HCT116 (cell line): ENCODE results near the gene SULT2B1. TPM values are rescaled to one million over a fixed set of nuclear protein-coding genes. Genes with fewer than 3 reads are reported as not detected.

Experiments used
- ATAC-seq: fragments of 200-7000 bp; cut with Tn5 transposase; 2 replicates; pipeline ENCODE4 v1.9.1; 2020; ENCODE audit warnings: mild to moderate bottlenecking, moderate library complexity
- BruUV-seq: library from RNA; stranded (reverse); fragments of 400-500 nt; replicated peaks from 2 replicates; lab custom pipeline; 2021; lab: Mats Ljungman, UMichigan
- CTCF ChIA-PET: fragments of 300-600 bp; sonication (Branson Sonifier 250); formaldehyde crosslinking; loops from one replicate; lab custom pipeline; 2021; ENCODE audit warnings: antibody characterized with exemption; lab: Charles Lee
- POLR2A ChIA-PET: fragments of 300-600, 350-600 bp; sonication (Branson Sonifier 250); formaldehyde crosslinking; loops from one replicate; lab custom pipeline; 2021; ENCODE audit warnings: antibody characterized with exemption; lab: Charles Lee
- RAD21 ChIA-PET, 2 experiments: fragments of 300-600 bp; sonication (Branson Sonifier 250); formaldehyde crosslinking; loops; one replicate each; lab custom pipeline; 2023; ENCODE audit warnings: low total read pairs in 2 of 2; ENCODE audit not compliant: uncharacterized antibody in 2 of 2, unreplicated experiment in 2 of 2, low non-redundant PET in 1 of 2; lab: Charles Lee
- DNase-seq: peaks from one replicate; pipeline ENCODE4 v3.0.0-alpha.2; 2010; ENCODE audit warnings: low read depth, low spot score
- H2AFZ ChIP-seq: fragments of 200-600 bp; shearing (Covaris generic), sonication (generic); 2 replicates; pipeline ENCODE4 v1.6.1; 2017; ENCODE audit warnings: low read depth, mixed run types, mixed read lengths, antibody characterized with exemption, low read length; ENCODE audit not compliant: poor library complexity, severe bottlenecking
- H3K27ac ChIP-seq: 2 replicates; pipeline ENCODE4 v1.5.1; 2012; ENCODE audit warnings: low read depth, low read length
- H3K27me3 ChIP-seq: fragments of 200-600 bp; sonication (generic); 2 replicates; pipeline ENCODE4 v1.6.1; 2016; ENCODE audit warnings: mixed run types, low read length, mixed read lengths; ENCODE audit not compliant: insufficient read depth
- H3K36me3 ChIP-seq, 2 experiments: fragments of 200-500 bp in 1 of 2; fragments of 200-600 bp in 1 of 2; sonication (Bioruptor generic) in 1 of 2; sonication (generic) in 1 of 2; 2 replicates each; pipeline versions ENCODE4 v1.5.1 to v1.6.1; 2014 to 2016; ENCODE audit warnings: low read length in 2 of 2, inconsistent platforms in 1 of 2, mixed read lengths in 1 of 2, mixed run types in 1 of 2; ENCODE audit not compliant: insufficient read depth in 2 of 2, control insufficient read depth in 1 of 2
- H3K4me1 ChIP-seq, 2 experiments: fragments of 200-600 bp in 1 of 2; sonication (generic) in 1 of 2; 2 replicates each; pipeline versions ENCODE4 v1.5.1 to v1.6.1; 2012 to 2017; ENCODE audit warnings: low read length in 2 of 2, inconsistent platforms in 1 of 2, mild to moderate bottlenecking in 1 of 2, mixed read lengths in 1 of 2, mixed run types in 1 of 2, moderate library complexity in 1 of 2; ENCODE audit not compliant: insufficient read depth in 2 of 2, control insufficient read depth in 1 of 2
- H3K4me2 ChIP-seq: fragments of 200-600 bp; sonication (generic); 2 replicates; pipeline ENCODE4 v1.6.1; 2017; ENCODE audit warnings: mixed run types, low read length, mixed read lengths
- H3K4me3 ChIP-seq, 2 experiments: fragments of 200-600 bp in 1 of 2; sonication (generic) in 1 of 2; replicated peaks in 1 of 2; 2 replicates each; pipeline ENCODE4 v1.5.1; 2011 to 2016; ENCODE audit warnings: low read length in 2 of 2, control low read depth in 1 of 2, low read depth in 1 of 2, mild to moderate bottlenecking in 1 of 2, mixed read lengths in 1 of 2, mixed run types in 1 of 2
- H3K79me2 ChIP-seq: fragments of 200-600 bp; sonication (generic); 2 replicates; pipeline ENCODE4 v1.6.1; 2017; ENCODE audit warnings: mild to moderate bottlenecking, mixed run types, low read length, moderate library complexity, mixed read lengths; ENCODE audit not compliant: insufficient read depth
- H3K9ac ChIP-seq: fragments of 200-600 bp; sonication (generic); 2 replicates; pipeline ENCODE4 v1.6.1; 2016; ENCODE audit warnings: low read length, mixed read lengths
- H3K9me2 ChIP-seq: fragments of 200-600 bp; sonication (generic), shearing (Covaris generic); 2 replicates; pipeline ENCODE4 v1.6.1; 2017; ENCODE audit warnings: mixed run types, mild to moderate bottlenecking, moderate library complexity; ENCODE audit not compliant: insufficient read depth
- H3K9me3 ChIP-seq, 2 experiments: fragments of 200-500 bp in 1 of 2; fragments of 200-600 bp in 1 of 2; sonication (Bioruptor generic) in 1 of 2; sonication (generic) in 1 of 2; 2 replicates each; pipeline ENCODE4 v1.6.1; 2014 to 2017; ENCODE audit warnings: low read length in 2 of 2, mixed read lengths in 2 of 2, inconsistent platforms in 1 of 2, low read depth in 1 of 2, mild to moderate bottlenecking in 1 of 2, mixed run types in 1 of 2, moderate library complexity in 1 of 2; ENCODE audit not compliant: control insufficient read depth in 1 of 2, insufficient read depth in 1 of 2
- H4K20me1 ChIP-seq: fragments of 200-600 bp; sonication (generic), shearing (Covaris generic); 2 replicates; pipeline ENCODE4 v1.6.1; 2017; ENCODE audit warnings: mixed run types, mild to moderate bottlenecking, moderate library complexity; ENCODE audit not compliant: insufficient read depth
- CEBPB ChIP-seq: IDR thresholded peaks from 2 replicates; pipeline ENCODE4 v1.6.1; 2012; ENCODE audit warnings: low read depth
- EZH2phosphoT487 ChIP-seq: fragments of 200-600 bp; IDR thresholded peaks from 2 replicates; pipeline ENCODE4 v1.6.1; 2018; ENCODE audit warnings: antibody characterized with exemption, borderline replicate concordance
- POLR2A ChIP-seq: IDR thresholded peaks from 2 replicates; pipeline ENCODE4 v1.7.0; 2011; ENCODE audit warnings: borderline replicate concordance; ENCODE audit not compliant: insufficient read depth, insufficient read length; ENCODE audit errors: extremely low read depth
- POLR2AphosphoS5 ChIP-seq: IDR thresholded peaks from 2 replicates; pipeline ENCODE4 v1.6.1; 2011; ENCODE audit warnings: mild to moderate bottlenecking, low read depth, low read length, moderate library complexity
- REST ChIP-seq: IDR thresholded peaks from 2 replicates; pipeline ENCODE4 v1.6.1; 2012; ENCODE audit warnings: low read depth
- SP1 ChIP-seq: IDR thresholded peaks from 2 replicates; pipeline ENCODE4 v1.6.1; 2012; ENCODE audit warnings: low read depth
- SRF ChIP-seq: IDR thresholded peaks from 2 replicates; pipeline ENCODE4 v1.6.1; 2012; ENCODE audit warnings: low read depth
- TCF7L2 ChIP-seq: IDR thresholded peaks from 2 replicates; pipeline ENCODE4 v1.7.0; 2011; ENCODE audit warnings: borderline replicate concordance, inconsistent platforms; ENCODE audit not compliant: insufficient read depth, insufficient read length; ENCODE audit errors: extremely low read depth
- YY1 ChIP-seq: IDR thresholded peaks from 2 replicates; pipeline ENCODE4 v1.6.1; 2011; ENCODE audit warnings: low read length, low read depth, moderate library complexity, mild to moderate bottlenecking; ENCODE audit not compliant: insufficient replicate concordance; ENCODE audit errors: extremely low read depth
- ZFX ChIP-seq: fragments of 450-650 bp; IDR thresholded peaks from 2 replicates; pipeline ENCODE4 v1.6.1; 2017
- intact Hi-C: fragments of 100-400 bp; cut with micrococcal nuclease; formaldehyde crosslinking; loops from 2 replicates; pipeline ENCODE4 v1.10.0; 2022
- total RNA-seq: library from RNA; stranded (reverse); gene quantifications from one replicate; pipeline ENCODE4 v1.2.1, GENCODE V29; 2021; ENCODE audit not compliant: unreplicated experiment
- TF ChIP-seq, protein P1 (sequence below): IDR thresholded peaks from 2 replicates; pipeline ENCODE4 v1.6.1; 2011; ENCODE audit warnings: mild to moderate bottlenecking, low read length, moderate library complexity; ENCODE audit not compliant: insufficient replicate concordance; ENCODE audit errors: extremely low read depth

Gene SULT2B1
- total RNA-seq, 1 experiment from 2014 or later = 4.8 TPM

DNA sequence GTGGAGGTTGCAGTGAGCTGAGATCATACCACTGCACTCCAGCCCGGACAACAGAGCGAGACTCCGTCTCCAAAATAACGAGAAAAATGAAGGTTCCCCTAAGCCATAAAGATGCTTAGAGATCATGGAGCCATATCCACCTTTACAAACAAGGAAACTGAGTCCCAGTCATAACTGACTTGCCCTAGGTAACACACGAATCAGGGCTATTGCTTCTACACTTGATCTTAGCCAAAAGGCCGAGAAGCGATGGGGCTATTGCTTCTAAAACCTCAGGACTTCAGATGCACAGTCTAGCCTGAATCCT is 82.0 kb downstream of the SULT2B1 start:
- no peak for DNase-seq
- POLR2A ChIA-PET = interaction anchor here (0.6 to 2.6 kb wide), 5 partner anchors 10 to 156 kb away, joined by 3 to 11 read pairs (median 4); partner anchors contain the start of genes CA11, RPL18 and SPHK2
- intact Hi-C loops = no loop called here
- Histone ChIP-seq H3K4me2 (peak overlapping the region; percentile 93), H3K27me3 (no peaks in the 10 kb centered on the region), H3K4me3 (peak overlapping the region; percentile 43 to 83), H2AFZ (no peak overlapping the region), H3K9me3 (no peaks in the 10 kb centered on the region), H3K9me2 (no peaks in the 10 kb centered on the region), H3K9ac (peak overlapping the region; percentile 96), H3K36me3 (peaks cover 2 to 13% of the 10 kb centered on the region in 2 experiments; a peak in 1 of 4 replicates), H3K79me2 (peaks cover 18% of the 10 kb centered on the region), H3K27ac (peak overlapping the region; percentile 95), H3K4me1 (peaks cover 44 to 85% of the 10 kb centered on the region in 2 experiments), H4K20me1 (no peaks in the 10 kb centered on the region)
- RAD21 ChIA-PET = interaction anchor here (0.9 to 1.0 kb wide), 2 partner anchors 10 to 15 kb away, joined by 3 read pairs; partner anchors contain the start of genes RPL18 (in 1 of the 2) and SPHK2 (in 1 of the 2)
- CTCF ChIA-PET = no interaction called here
- no TSS peak for BruUV-seq
- no peak for ATAC-seq
- TF ChIP-seq, protein P1, sequence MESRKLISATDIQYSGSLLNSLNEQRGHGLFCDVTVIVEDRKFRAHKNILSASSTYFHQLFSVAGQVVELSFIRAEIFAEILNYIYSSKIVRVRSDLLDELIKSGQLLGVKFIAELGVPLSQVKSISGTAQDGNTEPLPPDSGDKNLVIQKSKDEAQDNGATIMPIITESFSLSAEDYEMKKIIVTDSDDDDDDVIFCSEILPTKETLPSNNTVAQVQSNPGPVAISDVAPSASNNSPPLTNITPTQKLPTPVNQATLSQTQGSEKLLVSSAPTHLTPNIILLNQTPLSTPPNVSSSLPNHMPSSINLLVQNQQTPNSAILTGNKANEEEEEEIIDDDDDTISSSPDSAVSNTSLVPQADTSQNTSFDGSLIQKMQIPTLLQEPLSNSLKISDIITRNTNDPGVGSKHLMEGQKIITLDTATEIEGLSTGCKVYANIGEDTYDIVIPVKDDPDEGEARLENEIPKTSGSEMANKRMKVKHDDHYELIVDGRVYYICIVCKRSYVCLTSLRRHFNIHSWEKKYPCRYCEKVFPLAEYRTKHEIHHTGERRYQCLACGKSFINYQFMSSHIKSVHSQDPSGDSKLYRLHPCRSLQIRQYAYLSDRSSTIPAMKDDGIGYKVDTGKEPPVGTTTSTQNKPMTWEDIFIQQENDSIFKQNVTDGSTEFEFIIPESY = no peak

- Histone ChIP-seq H3K9me2 (no peaks in the 10 kb centered on the region), H4K20me1 (no peaks in the 10 kb centered on the region), H3K4me1 (peaks cover 40 to 86% of the 10 kb centered on the region in 2 experiments), H3K79me2 (peaks cover 18% of the 10 kb centered on the region), H3K4me3 (peak overlapping the region; percentile 47 to 83), H3K36me3 (peaks cover 2 to 13% of the 10 kb centered on the region in 2 experiments; a peak in 1 of 4 replicates), H3K4me2 (peak overlapping the region; percentile 93), H3K27ac (peak overlapping the region; percentile 95), H2AFZ (no peak overlapping the region), H3K27me3 (no peaks in the 10 kb centered on the region), H3K9me3 (no peaks in the 10 kb centered on the region), H3K9ac (peak overlapping the region; percentile 96)
- TF ChIP-seq POLR2AphosphoS5 (peak; percentile 85), SP1 (no peak), YY1 (peak; percentile 59), POLR2A (peak; percentile 69), ZFX (peak; percentile 50; the same call in 1 of the 2 replicates), SRF (no peak), REST (no peak), CEBPB (no peak), EZH2phosphoT487 (no peak), TCF7L2 (peak; percentile 26)
- TSS peak; percentile 83 for BruUV-seq
- ChIA-PET RAD21 (interaction anchor here (0.9 to 1.0 kb wide), 2 partner anchors 11 to 15 kb away, joined by 3 read pairs; partner anchors contain the start of genes RPL18 (in 1 of the 2) and SPHK2 (in 1 of the 2)), POLR2A (interaction anchor here (0.6 to 2.6 kb wide), 6 partner anchors 11 to 238 kb away, joined by 3 to 11 read pairs (median 4); partner anchors contain the start of genes CA11, PPP1R15A, RPL18 and SPHK2), CTCF (no interaction called here)
- DNase-seq = peak; percentile 94
- ATAC-seq = peak; percentile 29
- intact Hi-C loops = no loop called here
Observed at GRCh38 chr19:48634424-48635262, 82.7 kb downstream of the SULT2B1 start.
